K562 (cell line): ENCODE results near the gene TMPRSS5. TPM values are rescaled to one million over a fixed set of nuclear protein-coding genes. Genes with fewer than 3 reads are reported as not detected.

Experiments used
- ATAC-seq: fragments of 200-7000 bp; cut with Tn5 transposase; 3 replicates; pipeline ENCODE4 v1.9.1; 2020; ENCODE audit warnings: moderate library complexity
- BruUV-seq: library from RNA; stranded (reverse); fragments of 400-500 nt; replicated peaks from 2 replicates; lab custom pipeline; 2021; lab: Mats Ljungman, UMichigan
- CTCF ChIA-PET: fragments of 300-600 bp; formaldehyde crosslinking; extraction: SDS; loops from one replicate; lab custom pipeline; 2021; ENCODE audit warnings: low intra/inter-chr PET ratio; lab: Yijun Ruan, JAX
- POLR2A ChIA-PET: fragments of 300-600, 350-650 bp; sonication (Branson Sonifier 250); formaldehyde crosslinking; extraction: SDS; loops from one replicate; lab custom pipeline; 2021; ENCODE audit warnings: antibody characterized with exemption, inconsistent platforms; lab: Yijun Ruan, JAX
- DNase-seq, 4 experiments: peaks; one replicate each; pipeline versions ENCODE4 v3.0.0 to v3.0.0-alpha.2; 2011 to 2018; ENCODE audit warnings: low spot score in 3 of 4, mixed read lengths in 3 of 4; ENCODE audit errors: extremely low read depth in 1 of 4
- FAIRE-seq: peaks from 2 replicates; lab custom pipeline; 2011; peaks lifted over from hg19 to GRCh38; lab: Jason Lieb, UNC
- H2AFZ ChIP-seq: 2 replicates; pipeline ENCODE4 v1.6.0; 2011; ENCODE audit warnings: low read depth, low read length, control low read depth, inconsistent platforms
- H3K27ac ChIP-seq: fragments of 200-600 bp; 3 replicates; pipeline ENCODE4 v1.8.0; 2011; ENCODE audit warnings: low read depth, mild to moderate bottlenecking, control low read depth, inconsistent platforms, low read length, moderate library complexity, mixed read lengths; ENCODE audit errors: extremely low read depth
- H3K27me3 ChIP-seq, 2 experiments: fragments of 300-600 bp in 1 of 2; 2 replicates in 1 of 2; 3 replicates in 1 of 2; pipeline versions ENCODE4 v1.6.0 to v1.8.0; 2011; ENCODE audit warnings: inconsistent platforms in 2 of 2, low read length in 2 of 2, mild to moderate bottlenecking in 1 of 2, mixed read lengths in 1 of 2, moderate library complexity in 1 of 2; ENCODE audit not compliant: control insufficient read depth in 2 of 2, insufficient read depth in 2 of 2
- H3K36me3 ChIP-seq: fragments of 300-600 bp; 3 replicates; pipeline ENCODE4 v1.8.0; 2011; ENCODE audit warnings: mild to moderate bottlenecking, low read length, inconsistent platforms; ENCODE audit not compliant: control insufficient read depth, insufficient read depth
- H3K4me1 ChIP-seq, 2 experiments: fragments of 200-600 bp in 1 of 2; replicated peaks in 1 of 2; 2 replicates in 1 of 2; 3 replicates in 1 of 2; pipeline versions ENCODE4 v1.5.1 to v1.8.0; 2011; ENCODE audit warnings: inconsistent platforms in 2 of 2, low read length in 2 of 2, mild to moderate bottlenecking in 1 of 2, mixed read lengths in 1 of 2, moderate library complexity in 1 of 2; ENCODE audit not compliant: control insufficient read depth in 2 of 2, insufficient read depth in 2 of 2
- H3K4me2 ChIP-seq: 2 replicates; pipeline ENCODE4 v1.6.1; 2011; ENCODE audit warnings: low read length, control low read depth, inconsistent platforms, mixed read lengths; ENCODE audit not compliant: insufficient read depth
- H3K4me3 ChIP-seq: fragments of 200-600 bp; sonication (generic), shearing (Covaris generic); 2 replicates; pipeline ENCODE4 v1.5.1; 2016; ENCODE audit warnings: control low read depth, inconsistent platforms
- H3K79me2 ChIP-seq: fragments of 200-600 bp; 3 replicates; pipeline ENCODE4 v1.8.0; 2011; ENCODE audit warnings: low read length, inconsistent platforms; ENCODE audit not compliant: control insufficient read depth, insufficient read depth
- H3K9ac ChIP-seq, 2 experiments: 2 replicates each; pipeline versions ENCODE4 v1.6.0 to v1.6.1; 2011; ENCODE audit warnings: low read depth in 2 of 2, low read length in 2 of 2, control low read depth in 1 of 2, inconsistent platforms in 1 of 2, mild to moderate bottlenecking in 1 of 2, mixed read lengths in 1 of 2; ENCODE audit not compliant: insufficient read depth in 1 of 2
- H3K9me1 ChIP-seq: one replicate; pipeline ENCODE4 v1.6.0; 2011; ENCODE audit warnings: inconsistent platforms, mild to moderate bottlenecking, low read length, moderate library complexity; ENCODE audit not compliant: control insufficient read depth, insufficient read depth
- H3K9me3 ChIP-seq: replicated peaks from 2 replicates; pipeline ENCODE4 v1.5.1; 2011; ENCODE audit warnings: low read depth, low read length, inconsistent platforms; ENCODE audit not compliant: control insufficient read depth, insufficient read depth
- H4K20me1 ChIP-seq: replicated peaks from 2 replicates; pipeline ENCODE4 v1.6.1; 2011; ENCODE audit warnings: low read length, inconsistent platforms, mixed read lengths; ENCODE audit not compliant: control insufficient read depth, insufficient read depth
- NELFE ChIP-seq: IDR thresholded peaks from 2 replicates; pipeline ENCODE4 v1.6.1; 2011; ENCODE audit warnings: mild to moderate bottlenecking; ENCODE audit not compliant: insufficient read depth, insufficient read length
- RAD21 ChIP-seq, 2 experiments: fragments of 250-450 bp in 1 of 2; fragments of 450-650 bp in 1 of 2; sonication (Bioruptor Pico) in 1 of 2; formaldehyde crosslinking in 1 of 2; IDR thresholded peaks in 1 of 2; conservative IDR thresholded peaks in 1 of 2; 2 replicates each; pipeline versions ENCODE4 v1.4.0 to v1.8.0; 2020 to 2022; ENCODE audit warnings: mild to moderate bottlenecking in 2 of 2, moderate library complexity in 1 of 2
- REST ChIP-seq, 2 experiments: fragments of 450-650 bp; formaldehyde crosslinking in 1 of 2; IDR thresholded peaks; 2 replicates each; pipeline versions ENCODE4 v1.4.0 to v1.6.1; 2014 to 2020; ENCODE audit warnings: mild to moderate bottlenecking in 2 of 2, borderline replicate concordance in 1 of 2, low read depth in 1 of 2
- SAP30 ChIP-seq: fragments of 200-600 bp; sonication (generic); IDR thresholded peaks from 2 replicates; pipeline ENCODE4 v1.6.1; 2012; ENCODE audit warnings: borderline replicate concordance, low read depth, mild to moderate bottlenecking, moderate library complexity, low read length, control low read depth, inconsistent platforms; ENCODE audit not compliant: insufficient read depth, poor library complexity, severe bottlenecking
- SMAD3 ChIP-seq: fragments of 450-650 bp; formaldehyde crosslinking; conservative IDR thresholded peaks from 2 replicates; pipeline ENCODE4 v1.4.0; 2020; ENCODE audit warnings: mild to moderate bottlenecking
- SMC3 ChIP-seq: conservative IDR thresholded peaks from 2 replicates; pipeline ENCODE4 v1.6.1; 2011; ENCODE audit warnings: low read depth, low read length, improper control_type of control experiment; ENCODE audit not compliant: insufficient read depth
- TARDBP ChIP-seq: fragments of 450-650 bp; IDR thresholded peaks from 2 replicates; pipeline ENCODE4 v1.6.1; 2016
- ZNF41 ChIP-seq: fragments of 250-450 bp; sonication (Bioruptor Pico); conservative IDR thresholded peaks from 2 replicates; pipeline ENCODE4 v1.4.0; 2020; ENCODE audit warnings: mild to moderate bottlenecking
- ZNF583 ChIP-seq: fragments of 250-450 bp; sonication (Bioruptor Pico); IDR thresholded peaks from 2 replicates; pipeline ENCODE4 v1.4.0; 2020
- ZNF589 ChIP-seq: fragments of 200-800 bp; sonication (Bioruptor generic); IDR thresholded peaks from 2 replicates; pipeline ENCODE4 v1.6.1; 2016; ENCODE audit warnings: low read depth, missing genetic modification characterization, missing compliant biosample characterization
- WGBS: fragments of 100-300 bp; shearing (Covaris generic); methylation state at CpG from one replicate; pipeline ENCODE4 v1.1.6; 2016; ENCODE audit warnings: low coverage, mixed read lengths; ENCODE audit not compliant: insufficient coverage; ENCODE audit errors: missing lambda C conversion rate; 5-methylcytosine and 5-hydroxymethylcytosine counted together
- in situ Hi-C: fragments of 300-500 bp; cut with MboI; formaldehyde crosslinking; loops from 4 replicates; pipeline ENCODE4 v1.15.0; 2018; ENCODE audit warnings: inconsistent platforms, mixed read lengths
- intact Hi-C: fragments of 100-400 bp; cut with micrococcal nuclease; formaldehyde crosslinking; loops from 2 replicates; pipeline ENCODE4 v1.14.2; 2022
- polyA plus RNA-seq, 8 experiments: library from polyadenylated mRNA; depleted of rRNA in 4 of 8; stranded (reverse) in 5 of 8; unstranded in 3 of 8; fragments of >200 nt; fragmentation: Nextera tagmentation in 2 of 8; fragmentation: Illumina TruSeq in 1 of 8; extraction: Ambion mirVana in 2 of 8; extraction: Trizol in 1 of 8; gene quantifications; 2 replicates each; pipeline versions ENCODE4 v1.2.1 to v1.2.3, GENCODE V29; 2011 to 2014; ENCODE audit warnings: inconsistent platforms in 1 of 8, missing spikeins in 1 of 8
- total RNA-seq, 7 experiments: library from RNA; depleted of rRNA in 6 of 7; stranded (reverse); fragments of >200 nt in 6 of 7; fragmentation: Illumina TruSeq in 2 of 7; extraction: Trizol in 2 of 7; gene quantifications; 2 replicates each; pipeline versions ENCODE4 v1.2.1 to v1.2.3, GENCODE V29; 2011 to 2021; ENCODE audit warnings: low replicate concordance in 1 of 7
- TF ChIP-seq, protein P1 (sequence below), 3 experiments: IDR thresholded peaks in 2 of 3; conservative IDR thresholded peaks in 1 of 3; 2 replicates each; pipeline ENCODE4 v1.5.1; 2011 to 2012; ENCODE audit warnings: low read length in 3 of 3, mild to moderate bottlenecking in 3 of 3, control low read depth in 2 of 3, improper control_type of control experiment in 1 of 3, inconsistent platforms in 1 of 3, low read depth in 1 of 3, mixed read lengths in 1 of 3, moderate library complexity in 1 of 3; ENCODE audit not compliant: insufficient read depth in 2 of 3

TMPRSS5 gene
- total and polyA plus RNA-seq, 9 of the 15 experiments (the other 6 are each of a cell fraction or from before 2014, with no cell fraction given), result 0.07 to 0.49 (median 0.17) TPM; not detected in 1

- peak overlapping the region; percentile 9; the same call in 1 of the 2 replicates for H3K4me2 ChIP-seq
- H2AFZ ChIP-seq, result peak overlapping the region; percentile 43
- no peak overlapping the region for H3K9ac ChIP-seq
- no peaks in the 10 kb centered on the region for H3K9me3 ChIP-seq
- H3K4me1 ChIP-seq, result peaks cover 7 to 19% of the 10 kb centered on the region in 2 experiments; a peak in 4 of 5 replicates
- ATAC-seq (peak; percentile 65), FAIRE-seq (no peak), DNase-seq (peak in 1 of 4 experiments; percentile 24)
- no peaks in the 10 kb centered on the region for H3K27me3 ChIP-seq
- H4K20me1 ChIP-seq, result no peaks in the 10 kb centered on the region
- intact Hi-C loops, result loop anchor here (1.0 kb wide), 1 partner anchor 138 kb away; no protein-coding TSS in a partner anchor
- WGBS, result 64% methylated on average over 5 of the region's 5 CpGs
- in situ Hi-C loops, result no loop called here
- no TSS peak for BruUV-seq
- CTCF ChIA-PET, result interaction anchor here (2.2 kb wide), 1 partner anchor 420 kb away, joined by 7 read pairs; no protein-coding TSS in a partner anchor
- no peak overlapping the region for H3K4me3 ChIP-seq
- no peaks in the 10 kb centered on the region for H3K9me1 ChIP-seq
- no peaks in the 10 kb centered on the region; the same call in 2 of the 3 replicates for H3K36me3 ChIP-seq
- no peaks in the 10 kb centered on the region for H3K79me2 ChIP-seq
- POLR2A ChIA-PET, result interaction anchor here (0.6 to 1.4 kb wide), 4 partner anchors 14 to 198 kb away, joined by 3 to 4 read pairs (median 3); no protein-coding TSS in a partner anchor
- H3K27ac ChIP-seq, result no peak overlapping the region
- TF ChIP-seq ZNF41, result no peak
- TF ChIP-seq REST (IDR thresholded peaks at IDR 0.05; ENCODE audit: borderline replicate concordance), result peak; percentile 50; the same call in 1 of the 2 replicates
- no peak for TF ChIP-seq REST (CRISPR knock-in tag; IDR thresholded peaks at IDR 0.05; ENCODE audit: low read depth)
- no peak for TF ChIP-seq SMAD3 (CRISPR knock-in tag)
- TF ChIP-seq NELFE, result no peak
- TF ChIP-seq, protein P1, sequence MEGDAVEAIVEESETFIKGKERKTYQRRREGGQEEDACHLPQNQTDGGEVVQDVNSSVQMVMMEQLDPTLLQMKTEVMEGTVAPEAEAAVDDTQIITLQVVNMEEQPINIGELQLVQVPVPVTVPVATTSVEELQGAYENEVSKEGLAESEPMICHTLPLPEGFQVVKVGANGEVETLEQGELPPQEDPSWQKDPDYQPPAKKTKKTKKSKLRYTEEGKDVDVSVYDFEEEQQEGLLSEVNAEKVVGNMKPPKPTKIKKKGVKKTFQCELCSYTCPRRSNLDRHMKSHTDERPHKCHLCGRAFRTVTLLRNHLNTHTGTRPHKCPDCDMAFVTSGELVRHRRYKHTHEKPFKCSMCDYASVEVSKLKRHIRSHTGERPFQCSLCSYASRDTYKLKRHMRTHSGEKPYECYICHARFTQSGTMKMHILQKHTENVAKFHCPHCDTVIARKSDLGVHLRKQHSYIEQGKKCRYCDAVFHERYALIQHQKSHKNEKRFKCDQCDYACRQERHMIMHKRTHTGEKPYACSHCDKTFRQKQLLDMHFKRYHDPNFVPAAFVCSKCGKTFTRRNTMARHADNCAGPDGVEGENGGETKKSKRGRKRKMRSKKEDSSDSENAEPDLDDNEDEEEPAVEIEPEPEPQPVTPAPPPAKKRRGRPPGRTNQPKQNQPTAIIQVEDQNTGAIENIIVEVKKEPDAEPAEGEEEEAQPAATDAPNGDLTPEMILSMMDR (IDR thresholded peaks at IDR 0.05 in 2 of 3, conservative IDR thresholded peaks at IDR 0.05 in 1 of 3; ENCODE audit: insufficient read depth in 2 of 3, low read depth in 1 of 3, low read length in 3 of 3), result peak; percentile 29 to 54 (median 31); a peak in 3 of 6 replicates
- no peak for TF ChIP-seq ZNF589 (CRISPR knock-in tag)
- TF ChIP-seq SAP30, result no peak
- peak; percentile 33 to 59; a peak in 3 of 4 replicates for TF ChIP-seq RAD21 (CRISPR knock-in tag; conservative IDR thresholded peaks at IDR 0.05 in 1 of 2, IDR thresholded peaks at IDR 0.05 in 1 of 2)
- TF ChIP-seq TARDBP, result no peak
- no peak for TF ChIP-seq SMC3
- no peak for TF ChIP-seq ZNF583 (CRISPR knock-in tag)
These were observed 19.3 kb upstream of the TMPRSS5 start for GRCh38 chr11:113725407-113725806.
